Activated naive CD4-positive, alpha-beta T cell treated with anti-CD3 and anti-CD28 coated beads, Interleukin-2, amount 50 U/mL, for 16 hours (primary cell): ENCODE measurements around the gene SCYL1.
A peak's percentile ranks its signal among the peaks of the same experiment; 100 is the strongest.
"Not testable (repeated sequence)": the region's sequence is repeated elsewhere in the genome, so short reads cannot be mapped to it uniquely, and the experiment has no call there.

Experiments
- DNase-seq: peaks from one replicate; pipeline ENCODE4 v3.0.0-alpha.2; 2020

SCYL1 gene

GRCh38 chr11:65506290-65506771, 18.6 kb upstream of the SCYL1 start:
- DNase-seq = no peak

- DNase-seq = peak; percentile 41
These were observed 17.9 kb upstream of the SCYL1 start for GRCh38 chr11:65506772-65507505.

- not testable (repeated sequence) for DNase-seq
These were observed 12.6 kb upstream of the SCYL1 start for GRCh38 chr11:65512311-65512710.

GRCh38 chr11:65516135-65516968, 8.5 kb upstream of the SCYL1 start:
- DNase-seq = no peak

DNA sequence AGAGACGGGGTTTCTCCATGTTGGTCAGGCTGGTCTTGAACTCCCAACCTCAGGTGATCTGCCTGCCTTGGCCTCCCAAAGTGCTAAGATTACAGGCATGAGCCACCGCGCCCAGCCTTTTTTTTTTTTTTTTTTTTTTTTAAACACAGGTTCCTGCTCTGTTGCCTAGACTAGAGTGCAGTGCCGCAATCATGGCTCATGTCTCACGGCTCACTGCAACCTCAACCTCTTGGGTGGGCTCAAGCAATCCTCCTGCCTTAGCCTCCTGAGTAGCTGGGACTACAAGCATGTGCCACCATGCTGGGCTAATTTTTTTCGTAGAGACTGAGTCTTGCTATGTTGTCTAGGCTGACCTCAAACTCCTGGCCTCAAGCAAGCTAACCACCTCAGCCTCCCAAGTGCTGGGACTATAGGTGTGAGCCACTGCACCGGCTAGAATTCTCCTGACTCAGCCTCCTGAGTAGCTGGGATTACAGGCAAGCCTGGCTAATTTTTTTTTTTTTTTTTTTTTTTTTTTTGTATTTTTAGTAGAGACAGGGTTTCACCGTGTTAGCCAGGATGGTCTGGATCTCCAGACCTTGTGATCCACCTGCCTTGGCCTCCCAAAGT, 5.8 kb upstream of the SCYL1 start:
- DNase-seq = not testable (repeated sequence)

- DNase-seq = not testable (repeated sequence)
These were observed 2.9 kb upstream of the SCYL1 start for GRCh38 chr11:65521777-65522521.

DNA sequence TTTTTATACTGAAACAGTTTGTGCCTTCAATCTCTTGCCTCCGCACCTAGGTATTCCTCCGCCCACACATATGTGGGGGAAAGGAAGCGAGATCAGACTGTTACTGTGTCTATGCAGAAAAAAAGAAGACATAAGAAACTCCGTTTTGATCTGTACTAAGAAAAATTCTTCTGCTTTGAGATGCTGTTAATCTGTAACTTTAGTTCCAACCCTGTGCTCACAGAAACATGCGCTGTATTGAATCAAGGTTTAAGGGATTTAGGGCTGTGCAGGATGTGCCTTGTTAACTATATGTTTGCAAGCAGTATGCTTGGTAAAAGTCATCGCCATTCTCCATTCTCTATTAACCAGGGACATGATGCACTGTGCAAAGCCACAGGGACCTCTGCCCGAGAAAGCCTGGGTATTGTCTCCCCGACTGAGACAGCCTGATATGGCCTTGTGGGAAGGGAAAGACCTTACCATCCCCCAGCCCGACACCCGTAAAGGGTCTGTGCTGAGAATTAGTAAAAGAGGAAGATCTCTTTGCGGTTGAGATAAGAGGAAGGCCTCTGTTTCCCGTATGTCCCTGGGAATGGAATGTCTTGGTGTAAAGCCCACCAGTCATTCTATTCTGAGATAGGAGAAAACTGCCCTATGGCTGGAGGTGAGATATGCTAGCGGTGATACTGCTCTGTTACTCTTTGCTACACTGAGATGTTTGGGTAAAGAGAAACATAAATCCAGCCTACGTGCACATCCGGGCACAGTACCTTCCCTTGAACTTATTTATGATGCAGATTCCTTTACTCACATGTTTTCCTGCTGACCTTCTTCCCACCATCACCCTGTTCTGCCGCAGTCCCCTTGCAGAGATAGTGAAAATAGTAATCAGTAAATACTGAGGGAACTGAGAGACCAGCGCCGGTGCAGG, 1.9 kb upstream of the SCYL1 start:
- not testable (repeated sequence) for DNase-seq

DNA sequence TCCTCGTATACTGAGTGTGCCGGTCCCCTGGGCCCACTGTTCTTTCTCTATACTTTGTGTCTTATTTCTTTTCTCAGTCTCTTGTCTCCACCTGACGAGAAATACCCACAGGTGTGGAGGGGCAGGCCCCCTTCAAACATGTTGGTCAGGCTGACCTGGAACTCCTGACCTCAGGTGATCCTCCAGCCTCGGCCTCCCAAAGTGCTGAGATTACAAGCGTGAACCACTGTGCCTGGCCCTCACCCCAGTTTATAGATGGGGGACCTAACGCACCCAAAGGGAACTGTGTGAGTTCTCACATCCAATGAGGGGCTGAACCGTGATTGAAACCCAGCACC, 1.3 kb upstream of the SCYL1 start:
- DNase-seq = not testable (repeated sequence)

- no peak for DNase-seq
These were observed 706 bp upstream of the SCYL1 start for GRCh38 chr11:65524014-65524740.

DNA sequence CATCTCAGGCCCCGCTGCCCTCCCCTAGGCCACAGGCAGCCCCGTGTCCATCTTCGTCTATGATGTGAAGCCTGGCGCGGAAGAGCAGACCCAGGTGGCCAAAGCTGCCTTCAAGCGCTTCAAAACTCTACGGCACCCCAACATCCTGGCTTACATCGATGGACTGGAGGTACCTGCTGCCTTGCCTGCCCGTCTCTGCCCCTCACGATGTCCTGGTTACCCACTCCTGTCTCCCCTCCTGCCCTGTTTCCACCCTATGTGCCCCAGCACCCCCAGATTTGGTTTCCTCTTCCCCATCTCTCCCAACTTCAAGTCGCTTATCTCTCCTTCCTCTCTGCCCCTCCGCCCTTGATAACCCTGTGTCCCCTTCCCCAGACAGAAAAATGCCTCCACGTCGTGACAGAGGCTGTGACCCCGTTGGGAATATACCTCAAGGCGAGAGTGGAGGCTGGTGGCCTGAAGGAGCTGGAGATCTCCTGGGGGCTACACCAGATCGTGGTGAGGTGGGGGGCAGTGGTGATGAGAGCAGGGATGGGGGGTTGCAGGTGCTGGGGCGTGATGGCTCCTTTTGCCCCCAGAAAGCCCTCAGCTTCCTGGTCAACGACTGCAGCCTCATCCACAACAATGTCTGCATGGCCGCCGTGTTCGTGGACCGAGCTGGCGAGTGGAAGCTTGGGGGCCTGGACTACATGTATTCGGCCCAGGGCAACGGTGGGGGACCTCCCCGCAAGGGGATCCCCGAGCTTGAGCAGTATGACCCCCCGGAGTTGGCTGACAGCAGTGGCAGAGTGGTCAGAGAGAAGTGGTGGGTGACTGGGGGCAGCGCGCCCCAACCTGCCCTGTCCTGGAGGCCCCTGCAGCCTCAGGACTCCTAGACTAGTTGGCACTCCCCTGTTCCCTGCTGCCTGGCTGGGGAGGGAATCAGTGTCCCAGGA, 930 bp downstream of the SCYL1 start:
- DNase-seq = no peak

GRCh38 chr11:65526744-65527143, 1.9 kb downstream of the SCYL1 start:
- DNase-seq = no peak

GRCh38 chr11:65528819-65529350, 4.0 kb downstream of the SCYL1 start:
- no peak for DNase-seq

GRCh38 chr11:65529475-65530156, 4.7 kb downstream of the SCYL1 start:
- DNase-seq = no peak

GRCh38 chr11:65530157-65530496, 5.2 kb downstream of the SCYL1 start:
- DNase-seq = no peak

DNA sequence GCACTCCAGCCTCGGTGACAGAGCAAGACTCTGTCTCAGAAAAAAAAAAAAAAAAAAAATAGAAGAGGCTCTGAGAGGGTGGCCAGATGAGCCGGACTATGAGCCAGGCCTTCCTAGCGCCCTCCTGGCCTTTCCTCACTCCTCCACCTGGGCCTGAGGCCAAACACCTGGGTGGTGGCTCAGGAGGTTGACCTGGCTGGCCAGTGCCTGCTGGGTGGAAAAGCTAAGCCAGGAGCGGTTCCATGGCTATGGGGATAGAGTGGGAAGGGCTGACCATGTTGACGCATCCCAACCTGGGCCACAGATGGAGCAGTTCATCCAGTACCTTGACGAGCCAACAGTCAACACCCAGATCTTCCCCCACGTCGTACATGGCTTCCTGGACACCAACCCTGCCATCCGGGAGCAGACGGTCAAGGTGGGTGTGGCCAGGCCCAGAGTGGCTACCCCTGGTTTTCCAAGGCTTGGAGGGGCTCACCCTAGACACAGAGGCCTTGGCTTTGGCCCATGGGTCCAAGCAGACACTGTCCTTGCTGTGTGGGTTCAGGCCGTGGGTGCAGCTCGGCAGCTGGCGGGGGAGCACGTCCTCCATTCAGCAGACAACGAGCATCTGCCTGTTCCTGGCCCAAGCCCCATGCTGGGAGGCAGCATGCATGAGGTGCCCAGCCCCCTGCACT, 7.6 kb downstream of the SCYL1 start:
- no peak for DNase-seq

DNA sequence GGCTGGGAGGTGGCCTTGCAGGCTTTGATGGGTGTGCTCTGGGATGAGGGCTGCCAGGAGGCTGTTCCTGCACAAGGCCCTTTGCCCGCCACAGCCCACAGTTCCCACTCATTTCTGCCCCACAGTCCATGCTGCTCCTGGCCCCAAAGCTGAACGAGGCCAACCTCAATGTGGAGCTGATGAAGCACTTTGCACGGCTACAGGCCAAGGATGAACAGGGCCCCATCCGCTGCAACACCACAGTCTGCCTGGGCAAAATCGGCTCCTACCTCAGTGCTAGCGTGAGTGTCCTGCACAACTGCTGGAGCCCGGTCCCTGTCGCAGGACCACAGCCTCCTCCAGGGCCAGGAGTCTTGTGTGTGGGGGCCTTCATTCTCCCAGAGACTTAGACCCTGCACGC, 10.2 kb downstream of the SCYL1 start:
- no peak for DNase-seq

GRCh38 chr11:65536412-65537295, 11.8 kb downstream of the SCYL1 start:
- DNase-seq = no peak

DNA sequence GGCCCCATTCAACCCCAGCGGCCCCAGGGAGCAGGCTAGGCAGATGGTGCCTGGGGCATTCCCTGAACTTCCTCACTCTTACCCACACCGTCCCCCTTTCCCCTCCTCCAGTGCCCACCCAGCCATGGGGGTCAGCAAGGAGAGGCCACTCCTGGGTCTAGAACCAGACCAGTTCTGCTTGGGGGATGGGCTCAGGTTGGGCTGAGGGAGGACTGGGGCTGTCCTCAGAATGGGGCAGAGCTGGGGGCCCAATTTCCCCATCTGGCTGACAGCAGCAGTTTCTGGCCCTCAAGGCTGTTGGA, 12.4 kb downstream of the SCYL1 start:
- no peak for DNase-seq
